ENCODE measurements around the gene ABCA9.
"Not testable (repeated sequence)": the region's sequence is repeated elsewhere in the genome, so short reads cannot be mapped to it uniquely, and the experiment has no call there.

Gene ABCA9

DNA sequence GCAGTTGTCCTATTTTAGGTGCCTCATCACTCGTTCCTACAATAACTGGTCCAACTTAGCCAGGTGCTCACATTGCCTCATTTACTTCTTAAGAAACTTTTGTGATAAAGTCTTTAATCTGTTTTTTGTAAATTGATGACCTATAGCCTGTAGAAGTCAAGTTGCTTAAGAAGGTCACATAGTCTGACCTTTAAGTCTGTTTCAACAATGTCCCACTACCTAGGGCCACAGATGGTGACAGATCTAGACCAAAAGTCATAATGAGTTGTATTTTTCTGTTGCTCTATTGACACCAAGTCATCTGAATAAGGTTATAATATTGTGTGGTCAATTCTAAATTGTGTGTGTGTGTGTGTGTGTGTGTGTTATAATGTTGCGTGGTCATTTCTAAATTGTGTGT, 45.1 kb downstream of the ABCA9 start:
- Histone ChIP-seq H3K9me3 (ENCODE audit: control insufficient read depth, low read length) (no peaks in the 10 kb centered on the region), H3K9ac (ENCODE audit: low read length) (no peak overlapping the region), H3K4me1 (ENCODE audit: control insufficient read depth, insufficient read depth, low read length) (peaks cover 10% of the 10 kb centered on the region), H3K27me3 (replicated peaks; ENCODE audit: control insufficient read depth, insufficient read depth, low read length) (no peaks in the 10 kb centered on the region), H3K4me3 (ENCODE audit: low read length) (no peak overlapping the region), H3K36me3 (ENCODE audit: control insufficient read depth, insufficient read depth, low read length, severe bottlenecking) (peaks cover 60% of the 10 kb centered on the region)
- DNase-seq (ENCODE audit: low read depth), result no peak

DNA sequence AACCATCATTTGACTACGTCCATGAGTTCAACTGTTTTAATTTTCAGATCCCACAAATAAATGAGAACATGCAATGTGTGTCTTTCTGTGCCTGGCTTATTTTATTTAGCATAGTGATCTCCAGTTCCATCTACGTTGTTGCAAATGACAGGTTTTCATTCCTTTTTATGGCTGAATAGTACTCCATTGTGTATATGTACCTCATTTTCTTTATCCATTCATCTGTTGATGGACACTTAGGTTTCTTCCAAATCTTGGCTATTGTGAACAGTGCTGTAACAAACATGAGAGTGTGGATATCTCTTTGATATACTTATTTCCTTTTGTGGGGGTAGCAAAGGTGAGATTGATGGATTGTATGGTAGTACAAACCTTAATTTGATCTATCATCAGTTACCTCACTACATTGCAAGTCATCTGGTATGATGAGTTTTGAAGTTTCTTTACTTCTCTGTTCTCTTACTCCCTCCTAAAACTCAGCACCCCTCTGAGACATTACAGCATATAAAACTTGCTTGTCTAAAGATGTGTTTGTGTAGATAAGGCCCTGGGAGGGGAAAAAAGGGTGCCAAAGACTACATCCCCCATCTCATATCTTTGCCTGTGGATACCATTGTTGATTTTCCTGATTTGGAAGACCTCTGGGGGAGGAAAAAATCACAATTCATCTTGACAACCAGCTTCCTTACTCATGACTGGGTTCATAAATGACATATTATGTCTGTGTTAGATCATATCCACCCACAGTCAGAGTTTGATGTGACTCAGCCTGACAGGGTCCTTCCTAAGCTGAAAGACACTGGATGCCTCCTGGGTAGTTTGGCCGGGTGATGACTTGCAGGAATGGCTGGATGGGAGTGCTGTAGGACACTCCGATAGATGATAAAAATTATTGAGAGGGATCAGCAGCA, 47.6 kb downstream of the ABCA9 start:
- Histone ChIP-seq H3K4me1 (ENCODE audit: control insufficient read depth, insufficient read depth, low read length) (no peaks in the 10 kb centered on the region), H3K9me3 (ENCODE audit: control insufficient read depth, low read length) (no peaks in the 10 kb centered on the region), H3K9ac (ENCODE audit: low read length) (no peak overlapping the region), H3K27me3 (replicated peaks; ENCODE audit: control insufficient read depth, insufficient read depth, low read length) (no peaks in the 10 kb centered on the region), H3K36me3 (ENCODE audit: control insufficient read depth, insufficient read depth, low read length, severe bottlenecking) (peaks cover 54% of the 10 kb centered on the region), H3K4me3 (ENCODE audit: low read length) (no peak overlapping the region)
- peak; percentile 12 for DNase-seq (ENCODE audit: low read depth)

DNA sequence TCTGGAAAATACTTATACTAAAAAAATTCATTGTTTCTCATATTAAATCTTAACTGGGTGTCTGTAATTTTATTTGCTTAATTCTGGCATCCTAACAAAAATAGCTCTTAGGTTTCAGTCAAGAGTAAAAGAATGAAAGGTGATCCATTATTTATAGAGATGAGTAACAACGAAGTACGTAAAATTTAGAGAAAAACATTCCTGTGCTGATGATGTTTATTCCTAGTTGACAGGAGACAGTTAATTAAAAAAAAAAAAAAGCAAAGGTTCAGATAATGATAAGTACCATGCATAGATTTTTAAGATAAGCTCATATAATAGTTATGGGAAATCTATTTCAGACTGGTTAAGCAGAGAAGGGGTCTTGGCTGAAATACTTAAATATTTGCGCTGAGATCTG, 50.8 kb downstream of the ABCA9 start:
- no peaks in the 10 kb centered on the region for H3K9me3 ChIP-seq (ENCODE audit: control insufficient read depth, low read length)
- H3K27me3 ChIP-seq (replicated peaks; ENCODE audit: control insufficient read depth, insufficient read depth, low read length), result no peaks in the 10 kb centered on the region
- H3K4me1 ChIP-seq (ENCODE audit: control insufficient read depth, insufficient read depth, low read length), result no peaks in the 10 kb centered on the region
- H3K9ac ChIP-seq (ENCODE audit: low read length), result no peak overlapping the region
- H3K36me3 ChIP-seq (ENCODE audit: control insufficient read depth, insufficient read depth, low read length, severe bottlenecking), result peaks cover 55% of the 10 kb centered on the region
- no peak overlapping the region for H3K4me3 ChIP-seq (ENCODE audit: low read length)
- no peak for DNase-seq (ENCODE audit: low read depth)

DNA sequence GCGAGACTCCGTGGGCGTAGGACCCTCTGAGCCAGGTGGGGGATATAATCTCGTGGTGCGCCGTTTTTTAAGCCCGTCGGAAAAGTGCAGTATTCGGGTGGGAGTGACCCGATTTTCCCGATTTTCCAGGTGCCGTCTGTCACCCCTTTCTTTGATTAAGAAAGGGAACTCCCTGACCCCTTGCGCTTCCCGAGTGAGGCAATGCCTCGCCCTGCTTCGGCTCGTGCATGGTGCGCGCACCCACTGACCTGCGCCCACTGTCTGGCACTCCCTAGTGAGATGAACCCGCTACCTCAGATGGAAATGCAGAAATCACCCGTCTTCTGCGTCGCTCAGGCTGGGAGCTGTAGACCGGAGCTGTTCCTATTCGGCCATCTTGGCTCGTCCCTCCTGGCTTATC, 56.0 kb downstream of the ABCA9 start:
- H3K4me3 ChIP-seq (ENCODE audit: low read length); H3K9ac ChIP-seq (ENCODE audit: low read length); H3K27me3 ChIP-seq (replicated peaks; ENCODE audit: control insufficient read depth, insufficient read depth, low read length); DNase-seq (ENCODE audit: low read depth); H3K9me3 ChIP-seq (ENCODE audit: control insufficient read depth, low read length); H3K4me1 ChIP-seq (ENCODE audit: control insufficient read depth, insufficient read depth, low read length): not testable (repeated sequence)
- peaks cover 39% of the 10 kb centered on the region for H3K36me3 ChIP-seq (ENCODE audit: control insufficient read depth, insufficient read depth, low read length, severe bottlenecking)

DNA sequence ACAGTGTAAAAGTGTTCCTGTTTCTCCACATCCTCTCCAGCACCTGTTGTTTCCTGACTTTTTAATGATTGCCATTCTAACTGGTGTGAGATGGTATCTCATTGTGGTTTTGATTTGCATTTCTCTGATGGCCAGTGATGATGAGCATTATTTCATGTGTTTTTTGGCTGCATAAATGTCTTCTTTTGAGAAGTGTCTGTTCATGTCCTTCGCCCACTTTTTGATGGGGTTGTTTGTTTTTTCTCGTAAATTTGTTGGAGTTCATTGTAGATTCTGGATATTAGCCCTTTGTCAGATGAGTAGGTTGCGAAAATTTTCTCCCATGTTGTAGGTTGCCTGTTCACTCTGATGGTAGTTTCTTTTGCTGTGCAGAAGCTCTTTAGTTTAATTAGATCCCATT, 61.0 kb downstream of the ABCA9 start:
- not testable (repeated sequence) for H3K4me1 ChIP-seq (ENCODE audit: control insufficient read depth, insufficient read depth, low read length); H3K36me3 ChIP-seq (ENCODE audit: control insufficient read depth, insufficient read depth, low read length, severe bottlenecking); H3K27me3 ChIP-seq (replicated peaks; ENCODE audit: control insufficient read depth, insufficient read depth, low read length); DNase-seq (ENCODE audit: low read depth); H3K4me3 ChIP-seq (ENCODE audit: low read length); H3K9ac ChIP-seq (ENCODE audit: low read length); H3K9me3 ChIP-seq (ENCODE audit: control insufficient read depth, low read length)

- Histone ChIP-seq H3K36me3 (ENCODE audit: control insufficient read depth, insufficient read depth, low read length, severe bottlenecking) (peaks cover 46% of the 10 kb centered on the region), H3K4me3 (ENCODE audit: low read length) (no peak overlapping the region), H3K9ac (ENCODE audit: low read length) (no peak overlapping the region), H3K27me3 (replicated peaks; ENCODE audit: control insufficient read depth, insufficient read depth, low read length) (no peaks in the 10 kb centered on the region), H3K4me1 (ENCODE audit: control insufficient read depth, insufficient read depth, low read length) (no peaks in the 10 kb centered on the region), H3K9me3 (ENCODE audit: control insufficient read depth, low read length) (no peaks in the 10 kb centered on the region)
- DNase-seq (ENCODE audit: low read depth), result peak; percentile 12
Observed at GRCh38 chr17:68993112-68993511, 67.6 kb downstream of the ABCA9 start.

DNA sequence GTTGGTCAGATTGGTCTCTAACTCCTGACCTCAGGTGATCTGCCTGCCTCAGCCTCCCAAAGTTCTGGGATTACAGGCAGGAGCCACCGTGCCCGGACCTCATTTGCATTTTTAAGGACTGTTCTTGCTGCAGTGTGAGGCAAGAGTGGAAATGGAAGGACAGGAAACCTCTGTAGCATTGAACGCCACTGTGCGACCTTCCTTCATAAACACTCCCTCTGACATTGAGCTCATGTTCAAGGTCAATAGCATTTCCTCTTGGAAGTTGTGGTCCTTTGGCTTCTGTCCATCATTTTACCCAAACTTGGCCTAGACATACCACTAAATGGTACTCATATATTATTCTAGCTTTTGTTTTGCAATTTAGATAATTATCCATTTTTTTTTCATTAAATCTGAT, 72.8 kb downstream of the ABCA9 start:
- no peak for DNase-seq (ENCODE audit: low read depth)
- no peaks in the 10 kb centered on the region for H3K27me3 ChIP-seq (replicated peaks; ENCODE audit: control insufficient read depth, insufficient read depth, low read length)
- no peak overlapping the region for H3K4me3 ChIP-seq (ENCODE audit: low read length)
- peaks cover 75% of the 10 kb centered on the region for H3K36me3 ChIP-seq (ENCODE audit: control insufficient read depth, insufficient read depth, low read length, severe bottlenecking)
- no peaks in the 10 kb centered on the region for H3K9me3 ChIP-seq (ENCODE audit: control insufficient read depth, low read length)
- H3K4me1 ChIP-seq (ENCODE audit: control insufficient read depth, insufficient read depth, low read length), result no peaks in the 10 kb centered on the region
- no peak overlapping the region for H3K9ac ChIP-seq (ENCODE audit: low read length)

DNA sequence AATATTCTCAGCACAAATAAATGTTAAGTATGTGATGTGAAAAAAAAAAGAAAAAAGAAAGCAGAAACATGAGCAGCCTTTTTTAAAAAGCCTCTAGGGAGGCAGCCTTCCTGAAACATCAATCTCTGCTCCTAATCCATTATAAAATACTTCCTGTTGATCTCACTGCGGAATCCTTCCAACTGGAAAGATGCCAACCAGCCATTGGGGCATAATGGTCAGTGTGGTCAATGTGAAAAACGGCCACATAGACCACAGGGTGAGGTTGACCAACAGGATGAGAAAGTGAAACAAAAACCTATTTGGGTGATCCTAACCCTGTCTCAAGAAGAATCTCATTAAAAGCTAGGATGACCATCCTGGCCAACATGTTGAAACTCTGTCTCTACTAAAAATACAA, 79.4 kb downstream of the ABCA9 start:
- peaks cover 6% of the 10 kb centered on the region for H3K4me1 ChIP-seq (ENCODE audit: control insufficient read depth, insufficient read depth, low read length)
- peak overlapping the region; percentile 56 for H3K4me3 ChIP-seq (ENCODE audit: low read length)
- no peak overlapping the region for H3K9ac ChIP-seq (ENCODE audit: low read length)
- H3K27me3 ChIP-seq (replicated peaks; ENCODE audit: control insufficient read depth, insufficient read depth, low read length), result no peaks in the 10 kb centered on the region
- DNase-seq (ENCODE audit: low read depth), result peak; percentile 34
- no peaks in the 10 kb centered on the region for H3K9me3 ChIP-seq (ENCODE audit: control insufficient read depth, low read length)
- peaks cover 44% of the 10 kb centered on the region for H3K36me3 ChIP-seq (ENCODE audit: control insufficient read depth, insufficient read depth, low read length, severe bottlenecking)

- no peaks in the 10 kb centered on the region for H3K27me3 ChIP-seq (replicated peaks; ENCODE audit: control insufficient read depth, insufficient read depth, low read length)
- H3K36me3 ChIP-seq (ENCODE audit: control insufficient read depth, insufficient read depth, low read length, severe bottlenecking), result peaks cover 34% of the 10 kb centered on the region
- H3K4me3 ChIP-seq (ENCODE audit: low read length), result no peak overlapping the region
- peak; percentile 46 for DNase-seq (ENCODE audit: low read depth)
- no peak overlapping the region for H3K9ac ChIP-seq (ENCODE audit: low read length)
- H3K9me3 ChIP-seq (ENCODE audit: control insufficient read depth, low read length), result no peaks in the 10 kb centered on the region
- no peaks in the 10 kb centered on the region for H3K4me1 ChIP-seq (ENCODE audit: control insufficient read depth, insufficient read depth, low read length)
Observed at GRCh38 chr17:68973098-68973846, 87.5 kb downstream of the ABCA9 start.

- peak; percentile 82 for DNase-seq (ENCODE audit: low read depth)
- Histone ChIP-seq H3K4me1 (ENCODE audit: control insufficient read depth, insufficient read depth, low read length) (no peaks in the 10 kb centered on the region), H3K9ac (ENCODE audit: low read length) (no peak overlapping the region)
Observed at GRCh38 chr17:68972119-68972704, 88.5 kb downstream of the ABCA9 start.

GRCh38 chr17:68969101-68969500, 91.6 kb downstream of the ABCA9 start:
- H3K36me3 ChIP-seq (ENCODE audit: control insufficient read depth, insufficient read depth, low read length, severe bottlenecking), result peaks cover 3% of the 10 kb centered on the region
- H3K9me3 ChIP-seq (ENCODE audit: control insufficient read depth, low read length), result no peaks in the 10 kb centered on the region
- no peak for DNase-seq (ENCODE audit: low read depth)
- no peaks in the 10 kb centered on the region for H3K4me1 ChIP-seq (ENCODE audit: control insufficient read depth, insufficient read depth, low read length)
- no peak overlapping the region for H3K4me3 ChIP-seq (ENCODE audit: low read length)
- no peaks in the 10 kb centered on the region for H3K27me3 ChIP-seq (replicated peaks; ENCODE audit: control insufficient read depth, insufficient read depth, low read length)
- H3K9ac ChIP-seq (ENCODE audit: low read length), result no peak overlapping the region

More at GRCh38 chr17:68972119-68972704, 88.5 kb downstream of the ABCA9 start:
- no peak overlapping the region for H3K4me3 ChIP-seq (ENCODE audit: low read length)
- H3K9me3 ChIP-seq (ENCODE audit: control insufficient read depth, low read length), result no peaks in the 10 kb centered on the region
- no peaks in the 10 kb centered on the region for H3K27me3 ChIP-seq (replicated peaks; ENCODE audit: control insufficient read depth, insufficient read depth, low read length)
- H3K36me3 ChIP-seq (ENCODE audit: control insufficient read depth, insufficient read depth, low read length, severe bottlenecking), result peaks cover 27% of the 10 kb centered on the region

All from adipocyte (in vitro differentiated cells).